WI38 (cell line): ENCODE results near the gene ANTXR2.

Experiments
- H3K4me3 ChIP-seq: 2 replicates; pipeline ENCODE4 v1.5.1; 2011; ENCODE audit warnings: low read depth, mild to moderate bottlenecking, control low read depth, low read length
- TF ChIP-seq, protein P1 (sequence below): IDR thresholded peaks from 2 replicates; pipeline ENCODE4 v1.5.1; 2012; ENCODE audit warnings: low read depth, mild to moderate bottlenecking, control low read depth, low read length

The ANTXR2 gene

DNA sequence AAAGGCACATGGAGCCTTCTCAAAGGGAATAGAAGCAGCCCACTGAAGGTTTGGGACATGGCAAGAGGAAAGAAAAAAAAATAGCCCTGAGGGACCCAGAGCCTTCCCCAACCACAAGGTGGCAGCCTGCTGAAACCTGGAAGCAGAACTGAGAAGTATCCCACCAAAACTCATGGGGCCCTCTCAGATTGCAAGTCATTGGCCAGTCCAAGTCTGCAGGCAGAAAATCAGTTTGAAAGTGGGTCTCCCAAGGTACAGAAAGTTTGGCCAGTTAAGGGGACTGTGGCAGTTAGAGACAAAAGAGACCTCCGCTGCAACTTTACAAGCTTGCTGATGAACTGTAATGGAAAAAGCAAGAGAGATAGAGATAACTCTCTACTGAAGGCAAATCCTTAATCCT, 155.8 kb downstream of the ANTXR2 start:
- TF ChIP-seq, protein P1, sequence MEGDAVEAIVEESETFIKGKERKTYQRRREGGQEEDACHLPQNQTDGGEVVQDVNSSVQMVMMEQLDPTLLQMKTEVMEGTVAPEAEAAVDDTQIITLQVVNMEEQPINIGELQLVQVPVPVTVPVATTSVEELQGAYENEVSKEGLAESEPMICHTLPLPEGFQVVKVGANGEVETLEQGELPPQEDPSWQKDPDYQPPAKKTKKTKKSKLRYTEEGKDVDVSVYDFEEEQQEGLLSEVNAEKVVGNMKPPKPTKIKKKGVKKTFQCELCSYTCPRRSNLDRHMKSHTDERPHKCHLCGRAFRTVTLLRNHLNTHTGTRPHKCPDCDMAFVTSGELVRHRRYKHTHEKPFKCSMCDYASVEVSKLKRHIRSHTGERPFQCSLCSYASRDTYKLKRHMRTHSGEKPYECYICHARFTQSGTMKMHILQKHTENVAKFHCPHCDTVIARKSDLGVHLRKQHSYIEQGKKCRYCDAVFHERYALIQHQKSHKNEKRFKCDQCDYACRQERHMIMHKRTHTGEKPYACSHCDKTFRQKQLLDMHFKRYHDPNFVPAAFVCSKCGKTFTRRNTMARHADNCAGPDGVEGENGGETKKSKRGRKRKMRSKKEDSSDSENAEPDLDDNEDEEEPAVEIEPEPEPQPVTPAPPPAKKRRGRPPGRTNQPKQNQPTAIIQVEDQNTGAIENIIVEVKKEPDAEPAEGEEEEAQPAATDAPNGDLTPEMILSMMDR, result peak; percentile 46; the same call in 1 of the 2 replicates
- no peak overlapping the region for H3K4me3 ChIP-seq

GRCh38 chr4:79915246-79915645, 157.8 kb downstream of the ANTXR2 start:
- H3K4me3 ChIP-seq, result no peak overlapping the region
- TF ChIP-seq, protein P1, result no peak

DNA sequence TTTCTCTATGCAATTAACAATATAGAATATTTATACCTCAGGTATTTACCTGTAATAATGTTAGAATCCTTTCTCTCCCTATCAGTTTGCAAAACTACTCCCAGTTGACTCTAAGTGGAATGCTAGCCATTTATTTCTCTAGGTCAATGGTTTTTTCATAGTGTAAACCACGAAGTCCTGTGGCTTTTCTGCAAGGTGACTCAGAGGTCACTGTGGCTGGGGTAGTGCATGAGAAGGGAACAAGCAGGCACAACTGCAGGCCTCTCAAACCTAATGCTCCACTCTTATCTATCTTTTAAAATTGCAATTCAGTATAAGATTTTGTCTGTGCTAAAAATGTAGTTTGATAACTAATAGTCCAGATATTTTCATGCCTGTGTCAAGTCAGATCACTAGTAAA, 159.4 kb downstream of the ANTXR2 start:
- H3K4me3 ChIP-seq, result no peak overlapping the region
- TF ChIP-seq, protein P1, result no peak

DNA sequence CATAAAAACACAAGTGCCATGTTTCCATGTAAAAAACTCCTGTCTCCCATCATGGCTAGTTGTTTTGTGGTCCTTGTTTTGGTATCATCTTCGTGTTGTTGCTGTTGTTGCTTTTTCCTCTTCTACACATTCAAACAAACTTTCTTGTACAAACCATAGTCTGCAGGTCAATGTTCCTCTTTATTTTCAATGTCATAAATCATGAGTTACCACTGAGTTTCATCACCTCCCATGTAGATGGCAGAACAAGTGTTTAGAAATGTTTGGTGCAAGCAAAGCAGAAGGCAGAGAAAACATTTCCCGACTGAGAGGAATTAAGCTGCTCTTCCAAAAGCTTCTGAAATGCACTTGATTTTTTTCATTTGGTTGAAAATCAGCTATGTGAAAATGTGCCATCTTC, 166.0 kb downstream of the ANTXR2 start:
- no peak overlapping the region for H3K4me3 ChIP-seq
- TF ChIP-seq, protein P1, result no peak

GRCh38 chr4:79906303-79906702, 166.7 kb downstream of the ANTXR2 start:
- TF ChIP-seq, protein P1, result no peak
- no peak overlapping the region for H3K4me3 ChIP-seq

- TF ChIP-seq, protein P1, result no peak
Measured at GRCh38 chr4:79905212-79905611, 167.8 kb downstream of the ANTXR2 start.

DNA sequence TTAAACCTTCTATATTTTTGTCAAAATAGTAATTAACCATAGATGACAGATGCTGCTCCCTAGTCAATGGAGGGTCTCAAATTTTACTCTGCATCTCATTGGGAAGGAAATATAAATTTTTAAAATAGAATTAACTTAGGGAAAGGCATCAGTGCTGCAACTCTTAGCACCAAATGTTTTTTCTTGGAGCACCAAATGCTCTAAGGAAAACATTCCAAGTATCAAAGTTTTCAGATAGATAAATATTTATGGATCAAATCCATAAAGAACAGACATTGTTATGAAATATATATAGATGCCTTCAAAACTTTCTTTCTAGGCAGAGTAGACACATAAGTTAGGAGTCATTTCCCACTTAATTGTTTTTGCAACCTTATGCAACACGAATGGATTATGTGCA, 168.7 kb downstream of the ANTXR2 start:
- TF ChIP-seq, protein P1, result no peak
- H3K4me3 ChIP-seq, result no peak overlapping the region

More at GRCh38 chr4:79905212-79905611, 167.8 kb downstream of the ANTXR2 start:
- H3K4me3 ChIP-seq, result no peak overlapping the region
